GM19043 (cell line): ENCODE data around the gene TIMM13.
"Not testable (repeated sequence)": the region's sequence is repeated elsewhere in the genome, so short reads cannot be mapped to it uniquely, and the experiment has no call there.

Experiments used
- ATAC-seq: cut with Tn5 transposase; IDR thresholded peaks from one replicate; pipeline ENCODE4 v1.9.1; 2021; ENCODE audit warnings: low read depth; ENCODE audit not compliant: unreplicated experiment

TIMM13 gene

GRCh38 chr19:2427429-2428320, at the start of gene TIMM13:
TSS of gene TIMM13 (minus strand) at chr19:2427586. CDS start at chr19:2427533, 53 bp downstream.
- ATAC-seq: peak; percentile 64

- ATAC-seq: no peak
Measured at GRCh38 chr19:2476451-2477140, 49.2 kb upstream of the TIMM13 start.

- peak; percentile 39 for ATAC-seq
Measured at GRCh38 chr19:2475702-2476450, 48.5 kb upstream of the TIMM13 start, which contains the start of gene GADD45B. TSS of gene GADD45B (plus strand) at chr19:2476127. CDS start at chr19:2476359, 232 bp downstream.

- ATAC-seq: no peak
Measured at GRCh38 chr19:2475018-2475701, 47.8 kb upstream of the TIMM13 start.

GRCh38 chr19:2474232-2475017, 47.0 kb upstream of the TIMM13 start:
- peak; percentile 35 for ATAC-seq

- ATAC-seq: not testable (repeated sequence)
Measured at GRCh38 chr19:2469915-2470200, 42.5 kb upstream of the TIMM13 start.

GRCh38 chr19:2469102-2469914, 41.9 kb upstream of the TIMM13 start:
- ATAC-seq: no peak

- ATAC-seq: no peak
Measured at GRCh38 chr19:2468596-2468995, 41.2 kb upstream of the TIMM13 start.

GRCh38 chr19:2464389-2464788, 37.0 kb upstream of the TIMM13 start:
- ATAC-seq: no peak

- ATAC-seq: not testable (repeated sequence)
Measured at GRCh38 chr19:2463694-2464093, 36.3 kb upstream of the TIMM13 start.

GRCh38 chr19:2462635-2463421, 35.4 kb upstream of the TIMM13 start:
- ATAC-seq: no peak

- no peak for ATAC-seq
Measured at GRCh38 chr19:2461751-2462634, 34.6 kb upstream of the TIMM13 start.

GRCh38 chr19:2460245-2460644, 32.9 kb upstream of the TIMM13 start:
- no peak for ATAC-seq

- not testable (repeated sequence) for ATAC-seq
Measured at GRCh38 chr19:2458776-2459175, 31.4 kb upstream of the TIMM13 start.

- no peak for ATAC-seq
Measured at GRCh38 chr19:2458054-2458453, 30.7 kb upstream of the TIMM13 start.

GRCh38 chr19:2457394-2458037, 30.1 kb upstream of the TIMM13 start:
- no peak for ATAC-seq
